GM12878 (cell line): Measurements from ENCODE around the gene GRAMD1A. TPM values are rescaled to one million over a fixed set of nuclear protein-coding genes. Genes with fewer than 3 reads are reported as not detected.
A peak's percentile ranks its signal among the peaks of the same experiment; 100 is the strongest.

ENCODE experiments used
- ATAC-seq: fragments of 200-7000 bp; cut with Tn5 transposase; 3 replicates; pipeline ENCODE4 v1.9.1; 2020; ENCODE audit warnings: mild to moderate bottlenecking, moderate library complexity
- BruUV-seq: library from RNA; stranded (reverse); fragments of 400-500 nt; replicated peaks from 2 replicates; lab custom pipeline; 2021; lab: Mats Ljungman, UMichigan
- CTCF ChIA-PET: fragments of 300-600 bp; sonication (Branson Sonifier 250); formaldehyde crosslinking; extraction: SDS; loops from one replicate; lab custom pipeline; 2021; ENCODE audit warnings: inconsistent platforms; lab: Yijun Ruan, JAX
- POLR2A ChIA-PET: fragments of 350-600 bp; formaldehyde crosslinking; extraction: SDS; loops from one replicate; lab custom pipeline; 2021; ENCODE audit warnings: inconsistent platforms; lab: Charles Lee
- RAD21 ChIA-PET: fragments of 300-600 bp; sonication (Branson Sonifier 250); formaldehyde crosslinking; loops from one replicate; lab custom pipeline; 2023; ENCODE audit warnings: antibody characterized with exemption; ENCODE audit not compliant: unreplicated experiment; lab: Charles Lee
- SMC1A ChIA-PET: fragments of 300-600 bp; sonication (Branson Sonifier 250); formaldehyde crosslinking; loops from one replicate; lab custom pipeline; 2023; ENCODE audit not compliant: unreplicated experiment, uncharacterized antibody; lab: Charles Lee
- DNase-seq: peaks from one replicate; pipeline ENCODE4 v3.0.0-alpha.2; 2011; ENCODE audit warnings: low read depth, low spot score
- FAIRE-seq: peaks from 3 replicates; lab custom pipeline; 2011; peaks lifted over from hg19 to GRCh38; lab: Jason Lieb, UNC
- H2AFZ ChIP-seq: 2 replicates; pipeline ENCODE4 v1.6.0; 2011; ENCODE audit warnings: low read depth, low read length, control low read depth; ENCODE audit not compliant: control insufficient read depth
- H3K27ac ChIP-seq: 2 replicates; pipeline ENCODE4 v1.5.1; 2011; ENCODE audit warnings: control low read depth; ENCODE audit not compliant: control insufficient read depth, insufficient read depth
- H3K27me3 ChIP-seq, 2 experiments: replicated peaks in 1 of 2; 2 replicates each; pipeline versions ENCODE4 v1.6.0 to v1.6.1; 2011; ENCODE audit warnings: low read length in 1 of 2; ENCODE audit not compliant: control insufficient read depth in 2 of 2, insufficient read depth in 2 of 2
- H3K36me3 ChIP-seq, 2 experiments: 2 replicates each; pipeline ENCODE4 v1.5.1; 2011; ENCODE audit warnings: low read length in 1 of 2; ENCODE audit not compliant: control insufficient read depth in 2 of 2, insufficient read depth in 2 of 2
- H3K4me1 ChIP-seq: 2 replicates; pipeline ENCODE4 v1.6.1; 2011; ENCODE audit warnings: mild to moderate bottlenecking, low read length, moderate library complexity, mixed read lengths; ENCODE audit not compliant: control insufficient read depth, insufficient read depth
- H3K4me2 ChIP-seq: 2 replicates; pipeline ENCODE4 v1.6.0; 2011; ENCODE audit warnings: control low read depth; ENCODE audit not compliant: control insufficient read depth, insufficient read depth
- H3K4me3 ChIP-seq: fragments of 200-600 bp; sonication (generic); 2 replicates; pipeline ENCODE4 v1.5.1; 2016
- H3K79me2 ChIP-seq: 2 replicates; pipeline ENCODE4 v1.6.0; 2011; ENCODE audit warnings: low read length; ENCODE audit not compliant: control insufficient read depth, insufficient read depth
- H3K9ac ChIP-seq: 2 replicates; pipeline ENCODE4 v1.8.0; 2011; ENCODE audit warnings: low read length, control low read depth, mixed read lengths; ENCODE audit not compliant: control insufficient read depth, insufficient read depth
- H3K9me3 ChIP-seq: replicated peaks from 3 replicates; pipeline ENCODE4 v1.5.1; 2011; ENCODE audit warnings: mild to moderate bottlenecking, low read length; ENCODE audit not compliant: control insufficient read depth, insufficient read depth
- H4K20me1 ChIP-seq: 2 replicates; pipeline ENCODE4 v1.6.0; 2011; ENCODE audit not compliant: control insufficient read depth, insufficient read depth
- DPF2 ChIP-seq: fragments of 450-650 bp; IDR thresholded peaks from 2 replicates; pipeline ENCODE4 v1.6.1; 2017; ENCODE audit warnings: mild to moderate bottlenecking
- MTA3 ChIP-seq: IDR thresholded peaks from 2 replicates; pipeline ENCODE4 v1.6.1; 2012; ENCODE audit warnings: low read length, inconsistent platforms, borderline replicate concordance
- POLR2A ChIP-seq: IDR thresholded peaks from 2 replicates; pipeline ENCODE4 v1.6.1; 2011; ENCODE audit warnings: low read depth, mild to moderate bottlenecking, low read length
- WGBS: methylation state at CpG from one replicate; pipeline ENCODE4 v1.1.6; 2016; ENCODE audit warnings: low lambda C conversion rate; ENCODE audit not compliant: insufficient replicate concordance, insufficient coverage; ENCODE audit errors: missing lambda C conversion rate; 5-methylcytosine and 5-hydroxymethylcytosine counted together
- in situ Hi-C: fragments of 300-500 bp; cut with MboI; formaldehyde crosslinking; loops from 9 replicates; pipeline ENCODE4 v1.14.3; 2018; ENCODE audit warnings: mixed read lengths
- intact Hi-C: fragments of 100-400 bp; cut with micrococcal nuclease; formaldehyde crosslinking; loops from one replicate; pipeline ENCODE4 v1.14.2; 2022; ENCODE audit not compliant: unreplicated experiment
- polyA plus RNA-seq, 11 experiments: library from polyadenylated mRNA; depleted of rRNA in 4 of 11; unstranded in 6 of 11; stranded (reverse) in 5 of 11; fragments of >200 nt; fragmentation: Nextera tagmentation in 4 of 11; fragmentation: Illumina TruSeq in 1 of 11; extraction: Ambion mirVana in 4 of 11; extraction: Trizol in 1 of 11; gene quantifications; 1 replicate in 1 of 11; 2 replicates in 10 of 11; pipeline versions ENCODE4 v1.2.1 to v1.2.3, GENCODE V29; 2011 to 2016; ENCODE audit warnings: inconsistent platforms in 2 of 11, missing spikeins in 2 of 11, low read depth in 1 of 11
- total RNA-seq, 4 experiments: library from RNA; depleted of rRNA in 3 of 4; stranded (reverse); fragments of >200 nt in 3 of 4; fragmentation: Illumina TruSeq in 1 of 4; extraction: Trizol in 1 of 4; gene quantifications; 2 replicates each; pipeline versions ENCODE4 v1.2.1 to v1.2.3, GENCODE V29; 2013 to 2021
- TF ChIP-seq, protein P1 (sequence below): IDR thresholded peaks from 2 replicates; pipeline ENCODE4 v1.6.1; 2011; ENCODE audit warnings: borderline replicate concordance, low read depth, mild to moderate bottlenecking, moderate library complexity, low read length; ENCODE audit not compliant: insufficient read depth, poor library complexity, severe bottlenecking

The GRAMD1A gene
- total and polyA plus RNA-seq, 10 of the 15 experiments (the other 5 are each of a cell fraction or from before 2014, with no cell fraction given): 0.79 to 73.6 (median 35.3) TPM

- WGBS: 97% methylated on average over 4 of the region's 4 CpGs
- Histone ChIP-seq H2AFZ (no peak overlapping the region), H4K20me1 (no peaks in the 10 kb centered on the region), H3K36me3 (peaks cover 25 to 29% of the 10 kb centered on the region in 2 experiments), H3K4me3 (no peak overlapping the region), H3K9me3 (no peaks in the 10 kb centered on the region), H3K27ac (no peak overlapping the region), H3K4me2 (no peak overlapping the region), H3K9ac (no peak overlapping the region), H3K4me1 (peaks cover 8% of the 10 kb centered on the region), H3K27me3 (no peaks in the 10 kb centered on the region), H3K79me2 (no peaks in the 10 kb centered on the region)
- FAIRE-seq (no peak), DNase-seq (no peak), ATAC-seq (no peak)
- no TSS peak for BruUV-seq
- intact Hi-C loops (no loop called here), in situ Hi-C loops (no loop called here)
- ChIA-PET CTCF (interaction anchor here (2.5 kb wide), 1 partner anchor 45 kb away, joined by 11 read pairs; no protein-coding TSS in a partner anchor), SMC1A (no interaction called here), RAD21 (no interaction called here), POLR2A (no interaction called here)
- no peak for TF ChIP-seq MTA3
- TF ChIP-seq, protein P1, sequence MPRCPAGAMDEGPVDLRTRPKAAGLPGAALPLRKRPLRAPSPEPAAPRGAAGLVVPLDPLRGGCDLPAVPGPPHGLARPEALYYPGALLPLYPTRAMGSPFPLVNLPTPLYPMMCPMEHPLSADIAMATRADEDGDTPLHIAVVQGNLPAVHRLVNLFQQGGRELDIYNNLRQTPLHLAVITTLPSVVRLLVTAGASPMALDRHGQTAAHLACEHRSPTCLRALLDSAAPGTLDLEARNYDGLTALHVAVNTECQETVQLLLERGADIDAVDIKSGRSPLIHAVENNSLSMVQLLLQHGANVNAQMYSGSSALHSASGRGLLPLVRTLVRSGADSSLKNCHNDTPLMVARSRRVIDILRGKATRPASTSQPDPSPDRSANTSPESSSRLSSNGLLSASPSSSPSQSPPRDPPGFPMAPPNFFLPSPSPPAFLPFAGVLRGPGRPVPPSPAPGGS: no peak
These were observed 18.3 kb downstream of the GRAMD1A start for GRCh38 chr19:35018379-35018778.

GRCh38 chr19:35019144-35019543 lies 19.0 kb downstream of the GRAMD1A start:
- no peak for FAIRE-seq
- H3K4me2 ChIP-seq: no peak overlapping the region
- no peak for ATAC-seq
- ChIA-PET CTCF (no interaction called here), POLR2A (no interaction called here), RAD21 (no interaction called here), SMC1A (no interaction called here)
- no peaks in the 10 kb centered on the region for H4K20me1 ChIP-seq
- peaks cover 2% of the 10 kb centered on the region for H3K4me1 ChIP-seq
- intact Hi-C loops (no loop called here), in situ Hi-C loops (no loop called here)
- TF ChIP-seq POLR2A: peak; percentile 19; the same call in 1 of the 2 replicates
- no peak for TF ChIP-seq DPF2
- H3K27me3 ChIP-seq: no peaks in the 10 kb centered on the region
- no peak overlapping the region for H3K9ac ChIP-seq
- DNase-seq: no peak
- no peak overlapping the region for H3K4me3 ChIP-seq
- no TSS peak for BruUV-seq
- H3K36me3 ChIP-seq: peaks cover 23 to 34% of the 10 kb centered on the region in 2 experiments
- no peak overlapping the region for H3K27ac ChIP-seq
- no peak overlapping the region for H2AFZ ChIP-seq
- 94% methylated on average over 22 of the region's 22 CpGs for WGBS
- H3K79me2 ChIP-seq: no peaks in the 10 kb centered on the region
- no peaks in the 10 kb centered on the region for H3K9me3 ChIP-seq
